ENCODE measurements around the gene SLC1A7.

SLC1A7 gene

GRCh38 chr1:53062708-53063591 is 79.5 kb downstream of the SLC1A7 start:
- no peak for DNase-seq (ENCODE audit: low read depth)
- H3K4me3 ChIP-seq (ENCODE audit: low read depth, low read length) = peak overlapping the region; percentile 61
- peak; percentile 11 for TF ChIP-seq CTCF (conservative IDR thresholded peaks at IDR 0.05; ENCODE audit: low read depth, low read length)

GRCh38 chr1:53061859-53062707 is 80.4 kb downstream of the SLC1A7 start, which contains the start of gene PODN:
TSS of gene PODN (plus strand) at chr1:53062213. CDS start at chr1:53069856, 7,643 bp downstream.
- peak; percentile 33 for DNase-seq (ENCODE audit: low read depth)

DNA sequence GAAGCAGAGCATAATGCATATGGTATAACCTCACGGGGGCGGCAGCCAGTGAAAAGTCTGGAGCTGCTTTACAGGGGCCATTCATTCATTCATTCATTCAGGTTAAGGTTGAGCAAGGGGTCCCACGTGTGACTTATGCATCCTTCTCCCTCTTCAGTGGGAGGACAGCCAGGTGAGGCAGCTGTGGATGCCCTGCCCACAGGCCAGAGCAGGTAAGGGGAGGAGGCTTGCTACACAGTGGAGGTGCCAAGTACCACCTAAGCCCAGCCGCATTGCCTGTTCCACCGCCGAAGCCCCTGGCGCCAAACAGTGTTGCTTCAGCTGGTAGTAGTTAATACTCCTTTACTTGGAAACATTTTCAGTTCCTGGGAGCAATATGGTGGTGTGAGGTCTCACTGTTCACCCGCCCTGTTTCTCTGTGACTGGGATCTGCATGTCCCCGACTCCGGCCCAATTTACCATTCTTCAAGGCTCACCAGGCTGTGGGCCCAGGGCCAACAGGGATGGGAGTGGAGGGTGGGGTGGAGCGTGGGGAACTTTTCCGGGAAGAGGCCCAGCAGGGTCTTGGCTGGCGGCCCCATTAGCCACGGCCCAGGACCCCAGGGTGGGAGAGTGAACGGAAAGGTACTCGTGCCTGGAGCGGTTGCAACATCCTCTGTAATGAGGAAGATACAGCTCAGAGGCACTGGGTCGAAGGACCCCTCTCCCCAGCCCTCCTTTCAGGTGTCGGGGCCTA is 81.1 kb downstream of the SLC1A7 start:
- DNase-seq (ENCODE audit: low read depth) = peak; percentile 12
- TF ChIP-seq CTCF (conservative IDR thresholded peaks at IDR 0.05; ENCODE audit: low read depth, low read length) = no peak
- H3K4me3 ChIP-seq (ENCODE audit: low read depth, low read length) = peak overlapping the region; percentile 61

More at GRCh38 chr1:53061859-53062707, 80.4 kb downstream of the SLC1A7 start, which contains the start of gene PODN:
- H3K4me3 ChIP-seq (ENCODE audit: low read depth, low read length) = peak within 1 kb of the TSS; percentile 61
- no peak for TF ChIP-seq CTCF (conservative IDR thresholded peaks at IDR 0.05; ENCODE audit: low read depth, low read length)

- peak; percentile 75 for DNase-seq (ENCODE audit: low read depth)
- no peak overlapping the region for H3K4me3 ChIP-seq (ENCODE audit: low read depth, low read length)
- TF ChIP-seq CTCF (conservative IDR thresholded peaks at IDR 0.05; ENCODE audit: low read depth, low read length) = no peak
These were observed 81.9 kb downstream of the SLC1A7 start for GRCh38 chr1:53060579-53060978.

DNA sequence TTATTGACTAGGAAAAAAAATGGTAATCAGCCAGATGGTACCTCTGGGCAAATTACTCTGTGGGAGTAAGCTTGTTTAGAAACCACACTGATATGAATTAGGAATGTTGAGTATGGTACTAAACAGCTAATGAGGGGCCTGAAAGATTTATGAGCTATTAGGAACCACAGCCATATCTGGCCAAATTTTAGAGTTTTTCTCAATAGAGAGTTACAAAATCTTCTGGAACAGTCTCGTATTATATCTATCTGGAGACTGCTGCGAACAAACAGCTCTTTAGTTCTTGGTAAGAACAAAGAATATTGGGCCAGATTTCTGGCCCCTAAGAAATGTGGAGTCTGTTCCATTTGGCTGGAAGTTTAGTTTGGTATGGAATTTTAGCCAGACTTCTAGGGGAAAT is 85.3 kb downstream of the SLC1A7 start:
- no peak for DNase-seq (ENCODE audit: low read depth)
- no peak for TF ChIP-seq CTCF (conservative IDR thresholded peaks at IDR 0.05; ENCODE audit: low read depth, low read length)
- no peak overlapping the region for H3K4me3 ChIP-seq (ENCODE audit: low read depth, low read length)

DNA sequence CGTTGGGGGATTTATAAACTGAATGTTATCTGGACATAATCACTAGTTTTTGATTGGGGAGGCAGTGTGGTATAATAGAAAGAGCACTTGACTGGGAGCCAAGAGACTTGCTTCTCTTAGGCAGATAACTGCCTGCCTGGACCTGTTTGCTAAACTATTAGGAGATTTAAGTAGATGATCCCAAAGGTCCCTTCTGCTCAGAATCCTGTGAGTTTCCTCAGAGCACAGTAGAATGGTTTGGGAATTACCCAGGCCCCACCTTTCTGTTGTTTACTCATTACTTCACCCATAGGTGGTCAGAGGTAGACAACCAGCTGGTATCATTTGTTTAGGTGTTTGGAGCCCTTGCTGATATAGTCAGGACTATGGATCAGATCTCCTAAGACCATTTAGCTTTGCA is 90.8 kb downstream of the SLC1A7 start:
- no peak for DNase-seq (ENCODE audit: low read depth)
- no peak overlapping the region for H3K4me3 ChIP-seq (ENCODE audit: low read depth, low read length)
- no peak for TF ChIP-seq CTCF (conservative IDR thresholded peaks at IDR 0.05; ENCODE audit: low read depth, low read length)

Data from choroid plexus epithelial cell (primary cell).